Measurements from ENCODE around the gene LRRC75A.
A peak's percentile ranks its signal among the peaks of the same experiment; 100 is the strongest.
"Not testable (repeated sequence)": the region's sequence is repeated elsewhere in the genome, so short reads cannot be mapped to it uniquely, and the experiment has no call there.

Gene LRRC75A

GRCh38 chr17:16450028-16450427, 42.0 kb downstream of the LRRC75A start:
- DNase-seq (ENCODE audit: low read depth, low spot score) = no peak

GRCh38 chr17:16449121-16449570, 42.8 kb downstream of the LRRC75A start:
- DNase-seq (ENCODE audit: low read depth, low spot score) = no peak

- DNase-seq (ENCODE audit: low read depth, low spot score) = no peak
These were observed 43.5 kb downstream of the LRRC75A start for GRCh38 chr17:16448490-16448889.

DNA sequence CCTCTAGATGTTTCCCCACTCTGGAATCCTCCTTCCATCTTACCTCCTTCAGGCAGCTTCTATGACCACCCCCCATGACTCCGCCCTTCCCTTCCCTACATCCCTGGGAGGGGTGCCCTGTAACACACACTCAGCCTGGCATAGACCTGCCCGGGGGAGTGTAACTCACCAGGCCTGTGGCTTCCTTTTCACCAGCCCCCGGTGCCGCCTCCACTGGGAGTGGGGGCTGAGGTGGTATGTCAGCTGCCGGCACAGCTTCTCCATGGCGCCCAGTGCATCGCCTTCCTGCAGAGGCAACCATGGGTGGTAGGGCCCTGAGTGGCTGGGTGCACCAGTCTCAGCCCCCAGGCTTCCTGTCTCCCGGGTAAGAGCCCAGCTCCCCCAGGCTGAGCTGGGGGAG, 44.3 kb downstream of the LRRC75A start:
- DNase-seq (ENCODE audit: low read depth, low spot score) = no peak

DNA sequence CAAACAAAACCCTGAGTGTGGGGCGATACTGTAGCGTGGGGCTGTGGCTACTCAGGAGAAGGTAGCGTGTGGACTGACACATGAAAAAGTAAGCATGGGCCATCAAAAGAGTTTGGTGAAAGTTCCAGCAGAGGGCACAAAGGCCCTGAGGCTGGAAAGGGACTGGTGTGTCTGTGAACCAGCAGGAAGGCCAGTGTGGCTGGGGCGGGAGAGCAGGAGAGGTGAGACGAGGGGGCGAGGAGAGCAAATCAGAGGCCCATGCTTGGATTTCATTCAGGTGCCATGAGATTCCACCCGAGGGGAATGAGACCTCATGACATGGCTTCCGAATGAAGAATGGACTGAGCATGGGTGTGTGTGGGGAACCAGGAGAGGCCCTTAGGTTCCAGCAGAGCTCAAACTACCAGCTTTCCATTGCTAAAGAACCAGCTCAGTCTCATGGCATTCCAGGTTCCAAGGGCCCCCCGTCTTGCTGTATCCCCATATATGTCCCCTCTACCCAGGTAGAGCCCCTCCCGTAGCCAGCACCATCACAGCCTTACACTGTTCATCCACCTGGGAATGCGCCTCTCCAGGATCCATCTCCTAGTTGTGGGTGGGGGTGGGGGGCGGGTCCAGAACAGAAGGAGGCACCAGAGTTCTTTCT, 45.5 kb downstream of the LRRC75A start:
- no peak for DNase-seq (ENCODE audit: low read depth, low spot score)

GRCh38 chr17:16444258-16444886, 47.6 kb downstream of the LRRC75A start:
- no peak for DNase-seq (ENCODE audit: low read depth, low spot score)

- DNase-seq (ENCODE audit: low read depth, low spot score) = no peak
These were observed 48.3 kb downstream of the LRRC75A start for GRCh38 chr17:16443511-16444257.

DNA sequence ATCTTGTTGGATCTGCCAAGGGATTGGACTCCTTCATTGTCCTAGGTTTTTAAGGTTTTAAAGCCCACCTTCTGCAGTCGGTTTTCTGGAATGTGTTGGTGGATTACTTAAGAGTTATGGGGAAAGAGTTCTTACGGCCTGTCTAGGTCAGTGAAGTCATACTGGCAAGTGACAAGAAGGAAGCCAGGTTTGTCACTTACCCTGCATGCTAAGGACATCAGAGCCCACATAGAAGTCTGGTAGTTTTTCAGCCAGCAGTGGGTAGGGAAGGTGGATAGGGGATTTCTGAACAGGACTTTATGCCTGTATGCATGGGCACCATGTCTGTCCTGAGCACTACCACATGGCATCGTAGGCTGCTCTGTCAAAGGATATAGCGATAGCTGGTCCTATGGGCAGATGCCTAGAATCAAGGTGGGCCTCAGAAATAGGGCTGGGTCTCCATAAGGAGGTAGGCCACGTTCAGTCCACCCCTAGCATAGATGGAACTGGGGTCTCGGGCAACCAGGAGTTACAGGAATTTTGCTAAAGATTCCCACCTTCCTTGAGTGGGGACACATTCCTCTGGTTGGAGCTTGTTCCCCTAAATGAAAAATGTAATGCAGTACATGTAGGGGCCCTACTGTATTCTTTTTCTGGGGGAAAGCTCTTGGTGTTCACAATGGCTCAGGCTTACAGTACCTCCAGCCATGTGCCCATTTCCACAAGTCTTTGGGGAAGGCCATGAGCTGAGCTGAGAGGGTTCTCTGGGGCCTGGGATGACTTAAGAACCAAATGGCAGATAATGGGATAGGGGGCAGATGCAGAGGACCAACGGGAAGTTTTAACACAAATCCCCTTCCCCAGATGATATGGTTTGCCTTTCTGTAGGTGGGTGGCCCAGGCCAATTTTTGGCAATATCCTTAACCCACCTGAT, 49.1 kb downstream of the LRRC75A start:
- DNase-seq (ENCODE audit: low read depth, low spot score) = no peak

DNA sequence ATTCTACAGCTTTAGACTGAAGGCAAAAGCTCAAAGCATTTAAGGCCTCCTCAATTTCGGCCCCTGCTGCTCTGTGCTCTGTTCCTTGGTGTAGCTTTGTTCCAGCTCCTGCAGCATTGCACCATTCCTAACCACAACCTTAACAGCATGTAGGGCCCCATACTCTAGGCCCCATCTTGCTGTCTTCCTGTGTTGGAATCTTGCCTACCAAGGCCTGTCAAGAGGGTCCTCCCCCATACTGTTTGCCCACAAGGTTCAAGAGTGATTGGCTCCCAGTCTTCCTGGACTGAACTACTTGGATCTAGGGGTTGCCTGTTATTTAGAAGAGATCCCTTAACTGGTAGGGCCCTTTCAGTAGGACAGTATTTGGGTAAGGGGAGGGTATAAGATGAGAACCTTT, 49.9 kb downstream of the LRRC75A start:
- no peak for DNase-seq (ENCODE audit: low read depth, low spot score)

- no peak for DNase-seq (ENCODE audit: low read depth, low spot score)
These were observed 50.9 kb downstream of the LRRC75A start for GRCh38 chr17:16440901-16441629.

GRCh38 chr17:16440354-16440753, 51.6 kb downstream of the LRRC75A start:
- not testable (repeated sequence) for DNase-seq (ENCODE audit: low read depth, low spot score)

- no peak for DNase-seq (ENCODE audit: low read depth, low spot score)
These were observed 52.1 kb downstream of the LRRC75A start for GRCh38 chr17:16439811-16440351.

DNA sequence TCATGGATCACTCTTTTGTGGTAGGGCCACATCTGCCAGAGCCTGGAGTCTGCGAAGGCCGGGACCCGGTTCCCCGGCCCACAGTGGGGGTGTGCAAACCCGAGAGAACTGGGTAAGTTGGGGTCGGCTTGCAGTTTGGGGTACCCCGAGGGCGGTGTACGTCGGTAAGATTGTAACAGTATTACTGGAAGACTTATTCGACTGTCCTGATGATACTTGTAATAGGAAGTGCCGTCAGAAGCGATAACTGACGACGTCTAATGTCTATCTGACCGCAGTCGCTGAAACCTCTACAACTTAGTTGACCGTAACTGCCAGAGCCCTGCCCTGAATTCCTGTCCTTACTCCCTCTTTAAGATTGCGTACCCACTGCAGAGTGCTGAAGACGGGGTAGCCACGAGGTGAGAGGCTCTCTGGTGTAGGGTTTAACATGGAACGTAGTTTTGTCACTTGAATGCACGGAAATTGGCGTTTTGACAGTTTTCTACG, 52.6 kb downstream of the LRRC75A start:
- no peak for DNase-seq (ENCODE audit: low read depth, low spot score)

DNA sequence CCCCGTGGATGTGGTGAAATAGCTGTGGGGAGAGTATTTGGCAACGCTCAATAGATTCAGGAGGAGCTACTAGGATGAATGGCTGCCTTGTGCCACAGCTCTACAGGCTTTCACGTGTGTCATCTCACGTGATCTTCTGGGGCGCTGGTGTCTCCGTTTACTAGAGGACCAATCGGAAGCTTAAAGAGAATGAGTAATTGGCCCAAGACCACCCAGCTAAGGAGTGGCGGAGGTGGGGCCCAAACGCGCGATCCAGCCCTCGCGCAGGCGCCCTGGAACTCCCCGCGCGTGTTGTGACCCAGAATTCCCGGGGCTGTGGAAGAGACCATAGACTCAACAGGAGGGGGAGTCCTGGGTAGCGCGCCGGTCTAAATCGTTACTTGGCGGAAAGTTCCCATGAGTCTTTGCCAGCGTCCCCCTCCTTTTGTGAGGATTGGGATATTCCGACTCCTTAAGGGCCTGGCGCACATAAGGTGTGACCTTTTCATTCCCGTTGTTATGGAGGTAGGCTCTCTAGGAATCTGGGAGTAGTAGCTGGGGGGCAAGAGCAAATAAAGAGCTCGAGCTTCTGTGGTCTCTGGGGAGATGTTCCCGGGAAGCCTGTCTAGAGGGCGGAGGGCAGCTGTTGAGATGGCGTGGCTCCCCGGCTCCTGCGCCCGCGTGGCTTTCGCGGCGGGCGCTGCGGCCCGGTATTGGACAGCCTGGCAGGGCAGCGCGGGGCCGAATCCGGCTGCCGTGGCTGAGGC, 53.3 kb downstream of the LRRC75A start:
- peak; percentile 92 for DNase-seq (ENCODE audit: low read depth, low spot score)

DNA sequence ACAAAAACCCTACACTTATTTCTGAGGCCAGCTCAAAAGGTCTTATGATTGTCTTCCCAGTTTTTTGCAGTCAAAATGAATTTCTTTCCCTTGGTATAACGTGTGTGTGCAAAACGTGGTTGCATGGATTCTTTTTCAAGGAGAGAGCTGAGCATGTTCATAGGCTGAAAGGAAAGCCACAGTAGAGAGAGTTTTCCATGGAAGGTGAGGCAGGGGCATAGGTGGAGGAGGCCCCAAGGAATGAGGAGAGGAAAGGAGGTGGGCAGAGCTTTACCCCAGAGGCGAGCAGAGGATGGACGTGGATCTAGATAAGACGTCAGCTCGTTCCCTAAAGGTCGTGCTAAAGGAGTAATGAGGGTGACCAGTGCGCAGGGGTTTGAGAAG, 53.8 kb downstream of the LRRC75A start:
- DNase-seq (ENCODE audit: low read depth, low spot score) = no peak

- no peak for DNase-seq (ENCODE audit: low read depth, low spot score)
These were observed 54.9 kb downstream of the LRRC75A start for GRCh38 chr17:16437083-16437482.

DNA sequence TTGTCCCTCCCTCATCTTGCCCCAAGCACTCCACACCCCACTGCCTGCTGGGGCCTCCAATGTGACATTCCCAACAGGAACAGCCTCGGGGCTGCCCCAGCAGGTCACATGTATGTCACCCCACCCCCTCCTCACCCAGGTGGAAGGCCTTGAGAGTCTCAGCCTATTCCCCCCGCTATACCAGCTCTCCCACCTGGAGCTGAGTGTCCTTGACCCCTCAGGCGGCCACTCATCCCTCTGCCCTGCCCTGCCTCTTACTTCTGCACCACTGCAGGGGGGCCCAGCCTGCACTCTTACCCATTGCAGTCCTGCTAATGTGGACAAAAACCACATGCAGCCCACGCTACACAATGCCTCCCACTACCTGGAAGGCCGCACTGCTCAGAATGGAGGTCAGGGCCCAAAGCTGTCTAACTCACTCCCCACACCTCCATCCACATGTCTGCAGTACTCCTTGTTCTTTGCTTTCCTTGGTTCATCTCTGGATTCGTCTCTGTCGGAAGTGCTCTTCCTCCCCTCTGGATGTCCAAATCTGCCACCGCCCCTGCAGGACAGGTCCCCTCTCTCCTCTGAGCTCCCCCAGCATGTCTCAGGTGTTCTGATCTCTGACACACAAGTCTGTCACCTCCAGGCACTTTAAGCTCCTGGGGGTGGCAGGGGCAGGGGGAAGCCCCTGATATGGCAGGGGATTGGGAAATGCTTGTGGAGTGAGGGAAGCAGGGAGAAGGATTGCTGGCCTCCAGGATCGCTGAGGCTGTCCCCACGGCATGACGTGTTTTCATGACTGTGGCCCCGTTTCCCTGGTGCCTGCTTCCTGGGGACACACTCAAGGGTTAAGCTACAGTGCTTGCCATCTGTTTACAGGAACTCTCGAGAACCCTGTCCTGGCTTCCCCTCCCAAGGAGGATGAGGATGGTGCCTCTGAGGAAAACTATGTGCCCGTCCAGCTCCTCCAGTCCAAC, 55.8 kb downstream of the LRRC75A start:
- no peak for DNase-seq (ENCODE audit: low read depth, low spot score)

GRCh38 chr17:16434662-16435061, 57.3 kb downstream of the LRRC75A start:
- DNase-seq (ENCODE audit: low read depth, low spot score) = no peak

- DNase-seq (ENCODE audit: low read depth, low spot score) = no peak
These were observed 58.5 kb downstream of the LRRC75A start for GRCh38 chr17:16433514-16433913.

All from activated naive CD8-positive, alpha-beta T cell treated with anti-CD3 and anti-CD28 coated beads, Interleukin-2, amount 50 U/mL, for 16 hours (primary cell).